HEK293T (cell line): ENCODE results near the gene ASTN2.

Experiments
- CTCF ChIA-PET: fragments of 350-600 bp; formaldehyde crosslinking; extraction: SDS; loops from one replicate; lab custom pipeline; 2021; ENCODE audit warnings: antibody characterized with exemption, inconsistent platforms; lab: Yijun Ruan, JAX
- POLR2A ChIA-PET: fragments of 350-600 bp; formaldehyde crosslinking; extraction: SDS; loops from one replicate; lab custom pipeline; 2020; ENCODE audit warnings: antibody characterized with exemption, inconsistent platforms; lab: Yijun Ruan, JAX
- DNase-seq: peaks from one replicate; pipeline ENCODE4 v3.0.0; 2012; ENCODE audit warnings: mixed read lengths; ENCODE audit errors: extremely low spot score
- ARNT ChIP-seq: fragments of 450-650 bp; IDR thresholded peaks from 2 replicates; pipeline ENCODE4 v1.6.1; 2017; ENCODE audit warnings: mild to moderate bottlenecking
- BHLHE40 ChIP-seq: fragments of 450-650 bp; IDR thresholded peaks from 2 replicates; pipeline ENCODE4 v1.6.1; 2016; ENCODE audit warnings: mild to moderate bottlenecking, moderate library complexity, borderline replicate concordance
- CTBP1 ChIP-seq: fragments of 450-650 bp; IDR thresholded peaks from 2 replicates; pipeline ENCODE4 v1.6.1; 2016; ENCODE audit warnings: borderline replicate concordance
- ELF4 ChIP-seq: fragments of 450-650 bp; IDR thresholded peaks from 2 replicates; pipeline ENCODE4 v1.6.1; 2017; ENCODE audit warnings: antibody characterized with exemption
- FOXA1 ChIP-seq: fragments of 450-650 bp; IDR thresholded peaks from 2 replicates; pipeline ENCODE4 v1.6.1; 2016; ENCODE audit warnings: mild to moderate bottlenecking
- FOXK2 ChIP-seq: fragments of 450-650 bp; IDR thresholded peaks from 2 replicates; pipeline ENCODE4 v1.6.1; 2016; ENCODE audit warnings: mild to moderate bottlenecking
- FOXM1 ChIP-seq: fragments of 450-650 bp; IDR thresholded peaks from 2 replicates; pipeline ENCODE4 v1.6.1; 2017; ENCODE audit warnings: mild to moderate bottlenecking, borderline replicate concordance
- HDGF ChIP-seq: fragments of 450-650 bp; IDR thresholded peaks from 2 replicates; pipeline ENCODE4 v1.6.1; 2017; ENCODE audit warnings: antibody characterized with exemption, borderline replicate concordance
- L3MBTL2 ChIP-seq: fragments of 450-650 bp; conservative IDR thresholded peaks from 2 replicates; pipeline ENCODE4 v1.6.1; 2016; ENCODE audit warnings: mild to moderate bottlenecking
- LEF1 ChIP-seq: fragments of 450-650 bp; IDR thresholded peaks from 2 replicates; pipeline ENCODE4 v1.6.1; 2017; ENCODE audit warnings: mild to moderate bottlenecking, borderline replicate concordance
- NFRKB ChIP-seq: fragments of 450-650 bp; IDR thresholded peaks from 2 replicates; pipeline ENCODE4 v1.6.1; 2016; ENCODE audit warnings: mild to moderate bottlenecking, moderate library complexity
- PKNOX1 ChIP-seq: fragments of 450-650 bp; IDR thresholded peaks from 2 replicates; pipeline ENCODE4 v1.6.1; 2016
- SP1 ChIP-seq: fragments of 450-650 bp; IDR thresholded peaks from 2 replicates; pipeline ENCODE4 v1.6.1; 2017
- SUZ12 ChIP-seq: fragments of 450-650 bp; IDR thresholded peaks from 2 replicates; pipeline ENCODE4 v1.6.1; 2016; ENCODE audit warnings: mild to moderate bottlenecking
- TARDBP ChIP-seq: fragments of 450-650 bp; IDR thresholded peaks from 2 replicates; pipeline ENCODE4 v1.6.1; 2016
- ZNF384 ChIP-seq: fragments of 450-650 bp; IDR thresholded peaks from 2 replicates; pipeline ENCODE4 v1.6.1; 2016

ASTN2 gene

GRCh38 chr9:116499986-116500871, 914.6 kb downstream of the ASTN2 start:
- no peak for TF ChIP-seq FOXA1
- no peak for TF ChIP-seq NFRKB
- no peak for TF ChIP-seq PKNOX1
- no peak for TF ChIP-seq ELF4
- no peak for TF ChIP-seq SUZ12
- TF ChIP-seq SP1 = no peak
- no peak for TF ChIP-seq CTBP1
- no peak for TF ChIP-seq HDGF
- TF ChIP-seq FOXM1 = no peak
- TF ChIP-seq TARDBP = no peak
- TF ChIP-seq L3MBTL2 = no peak
- no peak for TF ChIP-seq ARNT
- no peak for TF ChIP-seq ZNF384
- TF ChIP-seq FOXK2 = no peak
- TF ChIP-seq BHLHE40 = no peak
- TF ChIP-seq LEF1 = no peak
- POLR2A ChIA-PET = no interaction called here
- no peak for DNase-seq
- CTCF ChIA-PET = interaction anchor here (0.5 to 0.6 kb wide), 2 partner anchors 24 to 361 kb away, joined by 3 read pairs; no protein-coding TSS in a partner anchor

GRCh38 chr9:116499434-116499833, 915.4 kb downstream of the ASTN2 start:
- ChIA-PET POLR2A (no interaction called here), CTCF (no interaction called here)
- TF ChIP-seq HDGF = no peak
- TF ChIP-seq FOXA1 = no peak
- TF ChIP-seq ZNF384 = no peak
- no peak for TF ChIP-seq TARDBP
- no peak for TF ChIP-seq PKNOX1
- TF ChIP-seq ARNT = no peak
- no peak for TF ChIP-seq FOXK2
- no peak for TF ChIP-seq BHLHE40
- TF ChIP-seq LEF1 = no peak
- no peak for DNase-seq

GRCh38 chr9:116497095-116497890, 917.6 kb downstream of the ASTN2 start:
- no peak for DNase-seq
- TF ChIP-seq CTBP1 = no peak
- TF ChIP-seq LEF1 = no peak
- no peak for TF ChIP-seq FOXK2
- TF ChIP-seq TARDBP = no peak
- TF ChIP-seq ELF4 = no peak
- TF ChIP-seq ARNT = no peak
- no peak for TF ChIP-seq L3MBTL2
- ChIA-PET CTCF (no interaction called here), POLR2A (no interaction called here)

GRCh38 chr9:116496167-116496566, 918.7 kb downstream of the ASTN2 start:
- TF ChIP-seq ARNT = no peak
- no peak for TF ChIP-seq HDGF
- TF ChIP-seq TARDBP = no peak
- no peak for TF ChIP-seq L3MBTL2
- TF ChIP-seq NFRKB = no peak
- no peak for TF ChIP-seq FOXM1
- TF ChIP-seq CTBP1 = no peak
- no peak for TF ChIP-seq PKNOX1
- TF ChIP-seq FOXA1 = no peak
- no peak for TF ChIP-seq BHLHE40
- no peak for TF ChIP-seq ZNF384
- TF ChIP-seq FOXK2 = no peak
- TF ChIP-seq SP1 = no peak
- no peak for TF ChIP-seq LEF1
- no peak for TF ChIP-seq ELF4
- TF ChIP-seq SUZ12 = no peak
- CTCF ChIA-PET = interaction anchor here (0.6 kb wide), 1 partner anchor 9 kb away, joined by 3 read pairs; no protein-coding TSS in a partner anchor
- POLR2A ChIA-PET = no interaction called here
- DNase-seq = no peak

- CTCF ChIA-PET = interaction anchor here (0.6 to 1.0 kb wide), 3 partner anchors 9 to 76 kb away, joined by 3 read pairs; no protein-coding TSS in a partner anchor
- POLR2A ChIA-PET = no interaction called here
- TF ChIP-seq BHLHE40 = no peak
- no peak for TF ChIP-seq FOXM1
- no peak for TF ChIP-seq TARDBP
- TF ChIP-seq HDGF = no peak
- no peak for TF ChIP-seq LEF1
- TF ChIP-seq L3MBTL2 = no peak
- no peak for TF ChIP-seq NFRKB
- TF ChIP-seq FOXA1 = no peak
- no peak for TF ChIP-seq ARNT
- no peak for TF ChIP-seq ELF4
- no peak for TF ChIP-seq FOXK2
- no peak for TF ChIP-seq SP1
- no peak for TF ChIP-seq PKNOX1
- DNase-seq = no peak
Observed at GRCh38 chr9:116495725-116496124, 919.1 kb downstream of the ASTN2 start.
